ENCODE results near the gene C12orf56.

The C12orf56 gene

DNA sequence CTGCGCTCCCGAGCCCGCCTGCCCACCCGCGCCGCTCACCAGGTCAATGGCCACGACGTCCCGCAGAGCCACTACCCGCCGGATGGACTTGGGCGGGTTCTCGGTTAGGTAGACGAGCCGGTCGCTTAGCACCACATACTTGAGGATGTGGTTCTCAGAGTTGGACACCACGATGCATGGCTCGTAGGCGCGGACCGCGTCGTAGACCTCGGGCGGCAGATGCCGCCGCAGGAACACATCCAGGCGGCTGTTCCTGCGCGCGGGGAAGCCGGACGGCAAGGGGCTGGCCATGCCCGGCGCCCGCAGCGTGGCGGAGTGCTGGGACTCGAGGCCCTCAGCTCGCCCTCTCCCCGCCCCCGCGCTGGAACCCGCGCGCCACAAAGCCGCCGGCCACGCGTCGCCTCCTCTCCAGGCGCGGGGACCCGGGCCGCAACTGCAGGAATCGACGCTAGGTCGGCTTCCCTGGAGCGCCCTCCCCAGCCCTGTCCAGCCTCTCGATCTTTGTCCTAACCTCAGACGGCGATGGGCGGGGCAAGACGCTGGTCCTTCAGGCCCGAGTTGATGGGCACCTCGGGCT is at the start of gene C12orf56:
TSS of gene C12orf56 (minus strand) at position 484 of the 577 bp plus-strand sequence. CDS start at position 291, 193 bp downstream.
- DNase-seq (ENCODE audit: low read depth): no peak

DNA sequence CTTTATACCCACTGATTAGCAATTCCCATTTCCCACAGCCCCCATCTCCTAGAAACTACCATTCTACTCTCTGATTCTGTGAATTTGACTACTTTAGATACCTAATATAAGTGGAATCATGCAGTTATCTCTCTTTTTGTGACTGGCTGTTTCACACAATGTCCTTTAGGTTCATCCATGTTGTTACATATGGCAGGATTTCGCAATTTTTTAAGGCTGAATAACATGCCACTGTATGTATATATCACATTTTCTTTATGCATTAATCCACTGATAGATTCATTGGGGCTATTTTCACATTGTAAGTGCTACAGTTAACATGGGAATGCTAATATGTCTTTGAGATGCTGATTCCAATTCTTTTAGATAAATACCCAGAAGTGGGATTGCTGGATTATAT is 49.5 kb upstream of the C12orf56 start:
- no peak for DNase-seq (ENCODE audit: low read depth)

DNA sequence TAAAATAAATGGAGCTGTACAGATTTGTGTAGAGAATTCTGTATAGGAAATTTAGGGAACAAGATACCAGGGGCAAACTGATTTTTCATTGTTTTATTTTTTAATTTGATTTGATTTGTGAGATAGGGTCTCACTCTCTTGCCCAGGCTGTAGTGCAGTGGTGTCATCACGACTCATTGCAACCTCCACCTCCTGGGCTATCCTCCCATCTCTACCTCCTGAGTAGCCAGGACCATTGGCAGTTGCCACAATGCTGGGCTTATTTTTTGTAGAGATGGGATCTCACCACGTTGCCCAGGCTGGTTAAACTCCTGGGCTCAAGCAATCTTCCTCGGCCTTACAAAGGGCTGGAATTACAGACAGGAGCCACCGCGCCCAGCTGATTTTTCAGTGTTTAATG is 43.4 kb upstream of the C12orf56 start:
- no peak for DNase-seq (ENCODE audit: low read depth)

DNA sequence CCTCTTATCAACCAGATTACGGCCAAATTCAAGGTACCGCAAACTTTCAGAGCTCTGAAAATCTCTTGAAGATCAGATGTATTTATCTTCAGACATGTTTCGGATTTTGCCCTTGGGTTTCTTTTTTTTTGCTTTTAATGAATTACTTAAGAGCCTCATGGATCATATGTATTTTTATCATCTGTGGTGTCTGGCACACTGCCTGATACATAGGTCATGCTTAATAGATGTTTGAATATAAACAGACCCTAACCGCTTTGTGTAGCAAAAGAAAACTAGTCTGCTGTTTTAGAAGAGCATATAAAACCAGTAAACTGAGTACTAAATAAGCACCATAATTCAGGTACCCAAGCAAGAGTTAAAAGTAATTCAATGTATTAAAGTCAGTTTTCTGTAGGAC is 41.2 kb upstream of the C12orf56 start:
- no peak for DNase-seq (ENCODE audit: low read depth)

- DNase-seq (ENCODE audit: low read depth): no peak
Measured at GRCh38 chr12:64430886-64431285, 40.3 kb upstream of the C12orf56 start.

DNA sequence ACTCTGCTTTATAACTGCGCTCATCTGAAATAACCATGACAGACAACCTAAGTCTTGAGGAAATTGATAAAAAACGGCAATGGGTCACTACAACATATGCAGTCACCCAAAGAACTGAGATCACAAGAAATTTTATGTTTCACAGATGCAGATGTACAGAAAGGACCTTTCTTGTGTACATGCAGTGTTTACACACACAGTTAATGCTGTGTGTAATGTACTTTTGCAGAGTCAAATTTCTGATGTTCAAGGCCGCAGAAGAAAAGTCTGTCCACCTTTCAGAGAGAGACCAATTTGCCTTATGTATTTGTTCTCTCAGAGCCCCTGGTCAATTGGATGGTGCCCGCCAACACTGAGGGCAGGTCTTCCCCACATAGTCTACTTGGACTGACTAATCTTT is 38.4 kb upstream of the C12orf56 start:
- no peak for DNase-seq (ENCODE audit: low read depth)

GRCh38 chr12:64427988-64428387 is 37.4 kb upstream of the C12orf56 start:
- DNase-seq (ENCODE audit: low read depth): no peak

DNA sequence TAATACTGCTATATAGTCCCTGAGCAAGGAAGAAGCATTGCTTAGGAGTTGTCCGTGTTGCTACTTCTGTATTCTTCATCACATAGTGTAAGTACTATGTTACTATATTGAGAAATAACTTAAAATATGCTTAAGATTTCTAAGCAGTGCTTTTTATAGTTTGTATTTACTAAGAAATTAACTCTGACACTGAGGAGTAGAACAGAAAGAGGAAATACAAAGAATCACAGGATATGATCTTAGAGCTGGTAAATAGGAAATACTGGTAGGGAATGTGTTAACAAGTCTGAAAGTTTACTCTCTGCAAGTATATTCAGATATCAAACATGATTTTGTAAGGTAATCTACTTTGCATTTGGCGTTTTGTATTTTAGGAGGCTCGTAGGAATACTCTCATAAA is 29.1 kb upstream of the C12orf56 start:
- DNase-seq (ENCODE audit: low read depth): no peak

DNA sequence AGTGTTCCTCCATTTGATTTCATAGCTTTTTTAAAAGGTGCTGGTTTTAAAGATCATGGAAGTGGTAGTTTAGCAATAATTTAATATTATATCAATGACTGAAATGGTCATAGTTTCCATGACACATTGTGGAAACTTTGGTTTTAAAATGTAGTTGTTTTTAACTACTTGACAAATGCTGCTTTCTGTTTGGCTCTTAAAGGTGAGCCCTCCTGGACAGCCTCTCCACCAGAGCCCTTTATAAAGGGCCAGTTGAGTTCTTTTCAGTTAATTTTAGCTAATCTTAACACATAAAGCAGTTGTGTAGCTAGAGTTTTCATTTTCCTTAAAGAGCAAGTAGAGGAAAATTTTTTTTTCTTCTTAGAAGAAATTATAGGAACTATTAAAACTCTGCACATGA is 27.7 kb upstream of the C12orf56 start:
- no peak for DNase-seq (ENCODE audit: low read depth)

DNA sequence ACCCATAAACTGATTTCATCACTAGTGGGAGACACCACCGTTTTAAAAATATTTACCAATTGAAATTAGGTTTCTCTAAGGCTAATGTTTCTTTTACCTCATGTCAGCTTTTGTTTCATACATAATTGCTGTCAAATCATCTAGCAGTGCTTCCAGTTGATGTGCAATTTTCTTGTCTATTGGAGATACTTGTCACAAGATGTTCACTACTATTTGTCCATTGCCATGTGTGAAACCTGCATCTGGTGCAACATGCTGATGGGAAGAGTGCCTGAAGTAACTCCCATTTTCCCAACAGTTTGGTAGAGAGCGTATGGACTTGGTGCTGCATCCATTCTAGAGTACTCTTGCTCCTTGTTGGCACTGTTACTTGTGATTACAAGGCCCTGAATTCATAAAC is 23.3 kb upstream of the C12orf56 start:
- DNase-seq (ENCODE audit: low read depth): no peak

DNA sequence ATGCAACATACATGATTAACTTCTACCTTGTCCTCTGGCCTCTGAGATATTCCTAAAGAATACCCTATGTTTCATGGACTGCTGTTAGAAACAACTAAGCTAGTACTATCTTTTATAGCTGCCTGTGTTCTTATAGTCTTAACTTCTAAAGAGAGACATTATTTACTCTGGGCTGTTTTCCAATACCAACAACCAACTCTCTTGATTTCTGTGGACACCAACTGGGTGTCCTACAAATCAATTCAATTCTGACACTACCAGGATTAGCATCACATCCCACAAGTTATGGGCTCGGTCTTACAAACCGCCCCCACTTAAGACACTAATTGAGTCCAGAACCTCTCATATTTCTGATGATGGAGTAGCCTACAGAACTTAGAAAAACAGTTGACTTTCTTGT is 21.9 kb upstream of the C12orf56 start:
- no peak for DNase-seq (ENCODE audit: low read depth)

GRCh38 chr12:64411427-64411826 is 20.9 kb upstream of the C12orf56 start:
- DNase-seq (ENCODE audit: low read depth): no peak

GRCh38 chr12:64407342-64408223 is 17.0 kb upstream of the C12orf56 start:
- DNase-seq (ENCODE audit: low read depth): no peak

DNA sequence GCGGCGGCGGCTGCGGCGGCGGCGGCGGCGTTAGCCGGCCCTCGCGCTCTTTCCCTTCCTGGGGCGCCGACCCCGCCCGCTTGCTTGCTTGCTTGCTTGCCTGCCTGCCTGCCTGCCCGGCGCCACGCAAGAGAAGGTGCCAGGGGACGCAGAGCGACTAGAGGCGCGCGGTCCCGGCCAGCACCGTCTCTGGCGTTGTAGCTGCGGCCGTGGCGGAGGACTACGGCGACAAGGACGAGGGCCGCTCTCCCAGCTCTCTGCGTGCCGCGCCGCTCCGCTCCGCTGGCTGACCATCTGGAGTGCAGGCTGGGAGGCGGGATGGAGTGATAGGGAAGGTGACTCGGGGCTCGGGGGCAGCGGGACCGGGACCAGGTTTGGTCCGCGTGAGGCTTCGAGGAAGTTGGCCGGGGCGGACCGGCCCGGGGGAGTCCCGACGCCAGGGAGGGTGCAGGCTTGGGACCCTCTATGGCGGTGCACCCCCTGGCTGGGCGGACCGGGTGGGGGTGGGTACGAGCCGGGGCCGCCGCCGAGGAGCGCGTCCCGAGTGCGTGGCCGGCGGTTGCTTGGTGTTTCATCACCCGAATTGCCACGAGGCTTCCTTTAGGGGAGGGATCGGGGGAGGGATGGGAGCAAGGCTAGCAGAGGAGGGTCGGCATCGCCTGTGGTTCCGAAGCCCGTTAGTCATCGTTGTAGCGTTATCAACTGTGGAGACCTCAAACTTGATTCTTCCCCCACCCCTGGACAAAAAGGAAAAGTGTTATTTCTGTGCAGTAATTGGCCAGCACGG is 14.1 kb upstream of the C12orf56 start:
- DNase-seq (ENCODE audit: low read depth): peak; percentile 84

DNA sequence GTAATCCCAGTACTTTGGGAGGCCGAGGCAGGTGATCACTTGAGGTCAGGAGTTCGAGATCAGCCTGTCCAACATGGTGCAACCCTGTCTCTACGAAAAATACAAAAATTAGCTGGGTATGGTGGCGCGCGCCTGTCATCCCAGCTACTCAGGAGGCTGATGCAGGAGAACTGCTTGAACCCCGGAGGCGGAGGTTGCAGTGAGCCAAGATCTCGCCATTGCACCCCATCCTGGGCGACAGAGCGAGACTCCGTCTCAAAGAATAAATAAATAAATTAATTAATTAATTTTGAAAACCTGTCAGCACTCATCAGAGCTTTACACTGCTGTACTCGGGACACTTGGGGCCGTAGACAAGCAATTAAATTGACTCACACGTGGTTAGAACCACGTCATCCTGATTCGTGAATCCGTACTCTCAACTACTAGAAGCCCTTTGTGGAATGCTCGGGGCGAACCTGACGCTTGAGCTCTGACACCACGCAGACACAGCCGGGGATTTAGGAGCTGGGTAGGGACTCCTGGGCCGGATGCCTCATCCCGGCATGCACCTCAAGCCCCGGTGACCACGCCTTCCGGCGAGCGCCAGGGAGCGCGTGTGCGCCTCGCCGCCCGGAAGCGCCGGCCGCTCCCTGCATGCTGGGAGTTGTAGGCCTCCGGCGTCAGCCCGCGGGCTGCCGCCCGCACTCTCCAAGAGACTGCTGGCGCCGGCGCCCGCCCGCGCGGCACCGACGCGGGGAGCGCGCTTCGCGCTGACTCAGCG is 13.3 kb upstream of the C12orf56 start, which contains the start of gene XPOT:
TSS of gene XPOT (plus strand) at position 686 of the 763 bp plus-strand sequence. CDS start 5,644 bp downstream, outside the sequence.
- peak; percentile 98 for DNase-seq (ENCODE audit: low read depth)

DNA sequence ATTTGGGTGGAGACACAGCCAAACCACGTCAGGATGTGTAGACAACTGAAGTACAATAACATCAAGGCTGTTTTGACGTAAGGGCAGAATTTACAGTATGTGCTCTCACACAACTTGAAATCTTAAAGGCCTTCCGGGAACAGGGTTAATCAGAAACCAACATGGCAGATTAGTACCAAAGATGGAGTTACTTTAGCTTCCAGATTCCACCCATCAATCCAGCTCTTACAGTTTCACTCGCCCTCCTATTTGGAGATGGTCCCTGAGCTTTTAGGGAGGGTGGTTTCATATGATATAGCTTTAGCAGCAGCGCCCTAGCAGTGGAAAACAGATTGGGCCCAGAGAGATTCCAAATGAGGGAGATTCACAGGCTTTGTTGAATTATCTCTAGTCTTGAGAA is 11.6 kb upstream of the C12orf56 start:
- no peak for DNase-seq (ENCODE audit: low read depth)

DNA sequence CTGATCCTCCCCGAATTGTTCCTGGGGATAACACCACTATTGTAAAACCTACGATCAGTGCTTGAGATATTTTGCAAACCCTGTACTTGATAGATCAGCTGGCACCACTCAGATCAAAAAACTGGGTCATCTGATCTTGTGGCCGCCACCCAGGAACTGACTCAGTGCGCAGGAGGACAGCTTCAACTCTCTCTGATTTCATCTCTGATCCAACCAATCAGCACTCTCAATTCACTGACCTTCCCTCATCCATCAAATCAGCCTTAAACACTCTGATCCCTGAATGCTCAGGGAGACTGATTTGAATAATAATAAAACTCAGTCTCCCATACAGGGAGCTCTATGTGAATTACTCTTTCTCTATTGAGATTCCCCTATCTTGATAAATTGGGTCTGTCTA is 9.5 kb upstream of the C12orf56 start:
- DNase-seq (ENCODE audit: low read depth): peak; percentile 41

- DNase-seq (ENCODE audit: low read depth): no peak
Measured at GRCh38 chr12:64395739-64396138, 5.2 kb upstream of the C12orf56 start.

- DNase-seq (ENCODE audit: low read depth): peak; percentile 30
Measured at GRCh38 chr12:64392221-64392620, 1.7 kb upstream of the C12orf56 start.

- DNase-seq (ENCODE audit: low read depth): no peak
Measured at GRCh38 chr12:64389154-64389553, 1.4 kb downstream of the C12orf56 start.

DNA sequence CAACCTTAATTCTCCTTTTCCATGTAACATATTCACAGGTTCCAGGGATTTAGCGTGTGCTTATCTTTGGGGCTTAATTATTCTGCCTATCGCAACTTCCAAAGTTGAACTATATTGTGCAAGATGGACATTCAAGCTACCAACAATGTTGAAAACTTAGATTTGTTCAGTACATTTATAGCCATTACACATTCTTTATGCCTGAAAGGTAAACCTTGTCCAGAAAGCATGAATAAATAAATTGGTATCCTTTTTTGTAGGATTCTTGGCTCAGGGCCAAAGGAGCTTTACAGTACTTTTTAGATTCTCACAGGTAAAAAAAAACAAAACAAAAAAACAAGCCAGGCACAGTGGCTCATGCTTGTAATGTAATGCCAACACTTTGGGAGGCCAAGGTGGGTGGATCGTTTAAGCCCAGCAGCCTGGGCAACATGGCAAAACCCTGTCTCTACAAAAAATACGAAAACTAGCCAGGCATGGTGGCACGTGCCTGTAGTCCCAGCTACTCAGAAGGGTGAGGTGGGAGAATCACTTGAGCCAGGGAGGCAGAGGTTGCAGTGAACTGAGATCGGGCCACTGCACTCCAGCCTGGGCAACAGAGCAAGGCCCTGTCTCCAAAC is 3.3 kb downstream of the C12orf56 start:
- no peak for DNase-seq (ENCODE audit: low read depth)
